Body of pancreas (tissue), 4 donors: ENCODE results near the gene CRTAC1. TPM values are rescaled to one million over a fixed set of nuclear protein-coding genes. Genes with fewer than 3 reads are reported as not detected.

Experiments
- ATAC-seq: fragments of 150-250 bp; one replicate; pipeline ENCODE4 v1.9.1; 2016
- DNase-seq, 4 donors: peaks; one replicate each; pipeline ENCODE4 v3.0.0-alpha.2; 2019
- H3K27ac ChIP-seq, 4 donors: fragments of 200-600 bp; sonication (generic); 1 replicate in 3 of 4; 2 replicates in 1 of 4; pipeline versions ENCODE4 v1.5.1 to v1.6.1; 2016 to 2019; ENCODE audit warnings: mild to moderate bottlenecking in 1 of 4, mixed read lengths in 1 of 4, moderate library complexity in 1 of 4
- H3K27me3 ChIP-seq, 2 donors: fragments of 200-600 bp; sonication (generic); one replicate each; pipeline ENCODE4 v1.6.0; 2016; ENCODE audit warnings: mild to moderate bottlenecking in 1 of 2
- H3K36me3 ChIP-seq, 2 donors: fragments of 200-600 bp; sonication (generic); replicated peaks in 1 of 2; 2 replicates each; pipeline ENCODE4 v1.5.1; 2016; ENCODE audit warnings: low read depth in 2 of 2; ENCODE audit not compliant: insufficient read depth in 1 of 2
- H3K4me1 ChIP-seq: fragments of 200-600 bp; sonication (generic); one replicate; pipeline ENCODE4 v1.6.0; 2016
- H3K4me3 ChIP-seq, 2 donors: fragments of 200-600 bp; sonication (generic); 1 replicate in 1 of 2; 2 replicates in 1 of 2; pipeline ENCODE4 v1.5.1; 2016 to 2019
- H3K9me3 ChIP-seq, 3 donors: fragments of 200-600 bp; sonication (generic); 1 replicate in 2 of 3; 2 replicates in 1 of 3; pipeline ENCODE4 v1.5.1; 2016
- CTCF ChIP-seq, 7 experiments: fragments of 450-650 bp in 4 of 7; fragments of 200-600 bp in 3 of 7; sonication (generic) in 3 of 7; IDR thresholded peaks; one replicate each; pipeline ENCODE4 v1.5.1; 2016 to 2019; ENCODE audit warnings: antibody characterized with exemption in 7 of 7
- POLR2A ChIP-seq, 3 donors: fragments of 450-650 bp; IDR thresholded peaks; one replicate each; pipeline ENCODE4 v1.6.1; 2016; ENCODE audit warnings: antibody characterized with exemption in 3 of 3, mild to moderate bottlenecking in 2 of 3
- WGBS, 2 donors: methylation state at CpG; one replicate each; pipeline ENCODE4 v1.1.5; 2017; 5-methylcytosine and 5-hydroxymethylcytosine counted together
- intact Hi-C: fragments of 100-400 bp; cut with DNase I; formaldehyde crosslinking; loops from one replicate; pipeline ENCODE4 v1.15.1; 2023
- total RNA-seq, 2 donors: library from RNA; depleted of rRNA; stranded (reverse); fragments of >200 nt; gene quantifications; one replicate each; pipeline ENCODE4 v1.1.0, GENCODE V29; 2016

The CRTAC1 gene
- total RNA-seq, 2 donors from 2014 or later = 0.52 TPM; not detected in 1

GRCh38 chr10:97925308-97925938 lies 105.0 kb downstream of the CRTAC1 start:
- Histone ChIP-seq H3K27me3 (no peaks in the 10 kb centered on the region), H3K27ac (no peak overlapping the region), H3K36me3 (no peaks in the 10 kb centered on the region), H3K9me3 (no peaks in the 10 kb centered on the region), H3K4me3 (no peak overlapping the region), H3K4me1 (peaks cover 21% of the 10 kb centered on the region)
- WGBS, 2 donors = 79 to 80% methylated on average over 11 of the region's 11 CpGs
- intact Hi-C loops = no loop called here
- no peak for DNase-seq
- ATAC-seq = no peak
- TF ChIP-seq CTCF (IDR thresholded peaks at IDR 0.05) (no peak), POLR2A (IDR thresholded peaks at IDR 0.05) (no peak)

GRCh38 chr10:97924678-97925077 lies 105.7 kb downstream of the CRTAC1 start:
- TF ChIP-seq POLR2A (IDR thresholded peaks at IDR 0.05) = no peak
- Histone ChIP-seq H3K4me1 (peaks cover 21% of the 10 kb centered on the region), H3K9me3 (no peaks in the 10 kb centered on the region), H3K36me3 (no peaks in the 10 kb centered on the region), H3K27me3 (no peaks in the 10 kb centered on the region), H3K4me3 (no peak overlapping the region), H3K27ac (no peak overlapping the region)
- DNase-seq (no peak), ATAC-seq (no peak)
- 50 to 69% methylated on average over 3 of the region's 3 CpGs for WGBS, 2 donors
- intact Hi-C loops = no loop called here

GRCh38 chr10:97923476-97923875 lies 106.9 kb downstream of the CRTAC1 start:
- ATAC-seq = no peak
- H3K9me3 ChIP-seq = no peaks in the 10 kb centered on the region
- 81 to 82% methylated on average over 5 of the region's 5 CpGs for WGBS, 2 donors
- TF ChIP-seq CTCF (IDR thresholded peaks at IDR 0.05) (no peak), POLR2A (IDR thresholded peaks at IDR 0.05) (no peak)
- peaks cover 21% of the 10 kb centered on the region for H3K4me1 ChIP-seq
- no peak overlapping the region for H3K27ac ChIP-seq
- H3K27me3 ChIP-seq = no peaks in the 10 kb centered on the region
- no peaks in the 10 kb centered on the region for H3K36me3 ChIP-seq
- DNase-seq = no peak
- H3K4me3 ChIP-seq = no peak overlapping the region
- intact Hi-C loops = no loop called here

GRCh38 chr10:97923057-97923456 lies 107.4 kb downstream of the CRTAC1 start:
- 92 to 94% methylated on average over 13 of the region's 13 CpGs for WGBS, 2 donors
- ATAC-seq (no peak), DNase-seq (no peak)
- H3K9me3 ChIP-seq = no peaks in the 10 kb centered on the region
- H3K4me1 ChIP-seq = peaks cover 21% of the 10 kb centered on the region
- H3K27ac ChIP-seq = peak overlapping the region in 1 of 4 donors; percentile 70
- no peaks in the 10 kb centered on the region for H3K27me3 ChIP-seq
- no peak overlapping the region for H3K4me3 ChIP-seq
- TF ChIP-seq CTCF (IDR thresholded peaks at IDR 0.05) (no peak), POLR2A (IDR thresholded peaks at IDR 0.05) (no peak)
- intact Hi-C loops = no loop called here
- no peaks in the 10 kb centered on the region for H3K36me3 ChIP-seq

GRCh38 chr10:97922022-97922758 lies 108.2 kb downstream of the CRTAC1 start:
- Histone ChIP-seq H3K27me3 (no peaks in the 10 kb centered on the region), H3K9me3 (no peaks in the 10 kb centered on the region), H3K27ac (peak overlapping the region in 3 of 4 donors; percentile 24 to 70 (median 54)), H3K4me3 (no peak overlapping the region), H3K36me3 (no peaks in the 10 kb centered on the region), H3K4me1 (peaks cover 23% of the 10 kb centered on the region)
- DNase-seq = peak in 3 of 4 donors; percentile 41 to 61 (median 55)
- ATAC-seq = peak; percentile 44
- TF ChIP-seq POLR2A (IDR thresholded peaks at IDR 0.05) (no peak), CTCF (IDR thresholded peaks at IDR 0.05) (no peak)
- 28 to 37% methylated on average over 11 to 12 of the region's 12 CpGs for WGBS, 2 donors
- intact Hi-C loops = no loop called here
